HuH-7 (cell line): ENCODE results near the gene DCP1B.
A peak's percentile ranks its signal among the peaks of the same experiment; 100 is the strongest.

Experiments
- DNase-seq: peaks from one replicate; pipeline ENCODE4 v3.0.0; 2011; ENCODE audit warnings: low spot score

DCP1B gene

GRCh38 chr12:1934831-1935230 is 69.4 kb downstream of the DCP1B start:
- no peak for DNase-seq

GRCh38 chr12:1934068-1934467 is 70.2 kb downstream of the DCP1B start:
- DNase-seq, result no peak

GRCh38 chr12:1933342-1934051 is 70.8 kb downstream of the DCP1B start:
- DNase-seq, result no peak

- DNase-seq, result no peak
Measured at GRCh38 chr12:1932264-1932777, 71.9 kb downstream of the DCP1B start.

GRCh38 chr12:1931642-1932041 is 72.6 kb downstream of the DCP1B start:
- no peak for DNase-seq

GRCh38 chr12:1930803-1931597 is 73.3 kb downstream of the DCP1B start:
- no peak for DNase-seq

- DNase-seq, result no peak
Measured at GRCh38 chr12:1929985-1930802, 74.1 kb downstream of the DCP1B start.

- DNase-seq, result no peak
Measured at GRCh38 chr12:1929241-1929984, 74.8 kb downstream of the DCP1B start.

GRCh38 chr12:1928439-1929121 is 75.7 kb downstream of the DCP1B start:
- no peak for DNase-seq

- DNase-seq, result no peak
Measured at GRCh38 chr12:1927751-1928351, 76.4 kb downstream of the DCP1B start.

GRCh38 chr12:1927051-1927680 is 77.1 kb downstream of the DCP1B start:
- no peak for DNase-seq

GRCh38 chr12:1926251-1926657 is 78.0 kb downstream of the DCP1B start:
- no peak for DNase-seq

- DNase-seq, result no peak
Measured at GRCh38 chr12:1925684-1926006, 78.6 kb downstream of the DCP1B start.

- DNase-seq, result no peak
Measured at GRCh38 chr12:1924996-1925683, 79.1 kb downstream of the DCP1B start.

- DNase-seq, result no peak
Measured at GRCh38 chr12:1922985-1923384, 81.3 kb downstream of the DCP1B start.

- DNase-seq, result peak; percentile 73
Measured at GRCh38 chr12:1922075-1922709, 82.1 kb downstream of the DCP1B start.

GRCh38 chr12:1920971-1921370 is 83.3 kb downstream of the DCP1B start:
- DNase-seq, result no peak

GRCh38 chr12:1920436-1920835 is 83.8 kb downstream of the DCP1B start:
- no peak for DNase-seq

- no peak for DNase-seq
Measured at GRCh38 chr12:1919763-1920162, 84.5 kb downstream of the DCP1B start.
